Thoracic aorta (tissue), 2 donors: Measurements from ENCODE around the gene OMP. TPM values are rescaled to one million over a fixed set of nuclear protein-coding genes. Genes with fewer than 3 reads are reported as not detected.
"Not testable (repeated sequence)": the region's sequence is repeated elsewhere in the genome, so short reads cannot be mapped to it uniquely, and the experiment has no call there.

ENCODE experiments used
- ATAC-seq: fragments of 150-250 bp; one replicate; pipeline ENCODE4 v1.8.0; 2017; ENCODE audit warnings: low read depth; ENCODE audit not compliant: insufficient number of reproducible peaks, low FRiP score
- DNase-seq: peaks from one replicate; pipeline ENCODE4 v3.0.0-alpha.2; 2020; ENCODE audit warnings: low spot score
- H3K27ac ChIP-seq, 2 donors: fragments of 200-600 bp; sonication (generic); 1 replicate in 1 of 2; 2 replicates in 1 of 2; pipeline ENCODE4 v1.5.1; 2016; ENCODE audit warnings: mild to moderate bottlenecking in 2 of 2, moderate library complexity in 2 of 2
- H3K27me3 ChIP-seq: fragments of 200-600 bp; sonication (generic); replicated peaks from 2 replicates; pipeline ENCODE4 v1.6.0; 2016; ENCODE audit warnings: mild to moderate bottlenecking; ENCODE audit not compliant: insufficient read depth
- H3K36me3 ChIP-seq: fragments of 200-600 bp; sonication (generic); one replicate; pipeline ENCODE4 v1.5.1; 2016
- H3K4me1 ChIP-seq, 2 donors: fragments of 200-600 bp; sonication (generic); 1 replicate in 1 of 2; 2 replicates in 1 of 2; pipeline versions ENCODE4 v1.5.1 to v1.6.0; 2016; ENCODE audit warnings: low read depth in 2 of 2, mild to moderate bottlenecking in 1 of 2; ENCODE audit not compliant: control insufficient read depth in 1 of 2
- H3K4me3 ChIP-seq: fragments of 200-600 bp; sonication (generic); 2 replicates; pipeline ENCODE4 v1.5.1; 2016; ENCODE audit warnings: mild to moderate bottlenecking
- H3K9me3 ChIP-seq: fragments of 200-600 bp; sonication (generic); 2 replicates; pipeline ENCODE4 v1.5.1; 2016
- total RNA-seq, 2 donors: library from RNA; depleted of rRNA; stranded (reverse); fragments of >200 nt; gene quantifications; one replicate each; pipeline versions ENCODE4 v1.1.0 to v1.2.3, GENCODE V29; 2016
- TF ChIP-seq, protein P1 (sequence below): fragments of 200-600 bp; sonication (generic); IDR thresholded peaks from one replicate; pipeline ENCODE4 v1.5.1; 2019; ENCODE audit warnings: antibody characterized with exemption

The OMP gene
- total RNA-seq, 2 donors from 2014 or later: not detected

DNA sequence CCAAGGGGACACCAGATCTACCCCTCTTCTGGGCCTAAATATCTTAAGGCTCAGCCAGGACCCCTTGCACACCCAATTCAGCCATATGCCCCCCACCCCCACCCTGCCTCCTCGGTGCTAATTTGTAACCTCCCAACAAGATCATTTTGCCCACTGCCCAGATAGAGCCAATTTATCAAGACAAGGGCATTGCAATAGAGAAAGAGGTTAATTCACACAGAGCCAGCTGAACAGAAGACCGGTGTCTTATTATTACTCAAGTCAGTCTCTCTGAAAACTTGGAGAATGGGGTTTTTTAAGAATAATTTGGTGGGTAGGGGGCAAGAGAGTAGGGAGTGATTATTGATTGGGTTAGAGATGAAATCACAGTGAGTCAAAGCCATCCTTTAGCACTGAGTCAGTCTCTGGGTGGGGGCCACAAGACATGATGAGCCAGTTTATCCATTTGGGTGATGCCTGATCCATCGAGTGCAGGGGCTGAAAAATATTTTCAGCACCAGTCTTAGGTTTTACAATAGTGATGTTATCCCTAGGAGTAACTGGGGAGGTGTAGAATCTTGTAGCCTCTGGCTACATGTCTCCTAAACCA lies 45.7 kb upstream of the OMP start:
- H3K27ac ChIP-seq: no peak overlapping the region
- no peak overlapping the region for H3K4me3 ChIP-seq
- DNase-seq (no peak), ATAC-seq (no peak)
- no peaks in the 10 kb centered on the region for H3K36me3 ChIP-seq
- peaks cover 15% of the 10 kb centered on the region for H3K9me3 ChIP-seq
- TF ChIP-seq, protein P1, sequence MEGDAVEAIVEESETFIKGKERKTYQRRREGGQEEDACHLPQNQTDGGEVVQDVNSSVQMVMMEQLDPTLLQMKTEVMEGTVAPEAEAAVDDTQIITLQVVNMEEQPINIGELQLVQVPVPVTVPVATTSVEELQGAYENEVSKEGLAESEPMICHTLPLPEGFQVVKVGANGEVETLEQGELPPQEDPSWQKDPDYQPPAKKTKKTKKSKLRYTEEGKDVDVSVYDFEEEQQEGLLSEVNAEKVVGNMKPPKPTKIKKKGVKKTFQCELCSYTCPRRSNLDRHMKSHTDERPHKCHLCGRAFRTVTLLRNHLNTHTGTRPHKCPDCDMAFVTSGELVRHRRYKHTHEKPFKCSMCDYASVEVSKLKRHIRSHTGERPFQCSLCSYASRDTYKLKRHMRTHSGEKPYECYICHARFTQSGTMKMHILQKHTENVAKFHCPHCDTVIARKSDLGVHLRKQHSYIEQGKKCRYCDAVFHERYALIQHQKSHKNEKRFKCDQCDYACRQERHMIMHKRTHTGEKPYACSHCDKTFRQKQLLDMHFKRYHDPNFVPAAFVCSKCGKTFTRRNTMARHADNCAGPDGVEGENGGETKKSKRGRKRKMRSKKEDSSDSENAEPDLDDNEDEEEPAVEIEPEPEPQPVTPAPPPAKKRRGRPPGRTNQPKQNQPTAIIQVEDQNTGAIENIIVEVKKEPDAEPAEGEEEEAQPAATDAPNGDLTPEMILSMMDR: no peak
- H3K4me1 ChIP-seq: no peaks in the 10 kb centered on the region
- no peaks in the 10 kb centered on the region for H3K27me3 ChIP-seq

GRCh38 chr11:77057938-77058474 lies 44.6 kb upstream of the OMP start:
- no peak overlapping the region for H3K4me3 ChIP-seq
- TF ChIP-seq, protein P1: no peak
- H3K27me3 ChIP-seq: no peaks in the 10 kb centered on the region
- DNase-seq (no peak), ATAC-seq (no peak)
- H3K4me1 ChIP-seq: no peaks in the 10 kb centered on the region
- H3K36me3 ChIP-seq: no peaks in the 10 kb centered on the region
- peaks cover 15% of the 10 kb centered on the region for H3K9me3 ChIP-seq
- no peak overlapping the region for H3K27ac ChIP-seq

- Histone ChIP-seq H3K4me3 (no peak overlapping the region), H3K4me1 (no peaks in the 10 kb centered on the region), H3K27ac (no peak overlapping the region), H3K9me3 (peaks cover 15% of the 10 kb centered on the region), H3K36me3 (no peaks in the 10 kb centered on the region), H3K27me3 (no peaks in the 10 kb centered on the region)
- no peak for ATAC-seq
- no peak for DNase-seq
- TF ChIP-seq, protein P1: no peak
Observed at GRCh38 chr11:77058900-77059299, 43.7 kb upstream of the OMP start.

- DNase-seq (no peak), ATAC-seq (no peak)
- H3K9me3 ChIP-seq: peaks cover 15% of the 10 kb centered on the region
- TF ChIP-seq, protein P1: no peak
- no peaks in the 10 kb centered on the region for H3K36me3 ChIP-seq
- H3K27me3 ChIP-seq: no peaks in the 10 kb centered on the region
- no peak overlapping the region for H3K4me3 ChIP-seq
- no peak overlapping the region for H3K27ac ChIP-seq
- H3K4me1 ChIP-seq: no peaks in the 10 kb centered on the region
Observed at GRCh38 chr11:77059806-77060205, 42.8 kb upstream of the OMP start.

- no peak overlapping the region for H3K27ac ChIP-seq
- H3K27me3 ChIP-seq: no peaks in the 10 kb centered on the region
- DNase-seq (no peak), ATAC-seq (no peak)
- H3K4me1 ChIP-seq: no peaks in the 10 kb centered on the region
- H3K4me3 ChIP-seq: no peak overlapping the region
- H3K9me3 ChIP-seq: peaks cover 15% of the 10 kb centered on the region
- TF ChIP-seq, protein P1: no peak
- no peaks in the 10 kb centered on the region for H3K36me3 ChIP-seq
Observed at GRCh38 chr11:77060234-77060633, 42.4 kb upstream of the OMP start.

DNA sequence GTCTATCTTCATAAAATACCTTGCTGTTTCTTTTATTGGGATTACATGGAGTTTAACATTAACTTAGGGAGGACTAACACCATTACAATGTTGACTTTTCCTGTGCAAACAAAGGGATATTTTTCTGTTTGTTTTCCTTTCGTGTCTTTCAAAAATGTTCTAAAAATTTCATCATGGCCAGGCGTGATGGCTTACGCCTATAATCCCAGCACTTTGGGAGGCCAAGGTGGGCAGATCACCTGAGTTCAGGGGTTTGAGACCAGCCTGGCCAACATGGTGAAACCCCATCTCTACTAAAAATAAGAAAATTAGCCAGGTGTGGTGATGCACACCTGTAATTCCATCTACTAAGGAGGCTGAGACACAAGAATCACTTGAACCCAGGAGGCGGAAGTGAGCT lies 41.4 kb upstream of the OMP start:
- not testable (repeated sequence) for DNase-seq, H3K4me1 ChIP-seq, H3K36me3 ChIP-seq, H3K27ac ChIP-seq, ATAC-seq, H3K27me3 ChIP-seq, H3K4me3 ChIP-seq
- H3K9me3 ChIP-seq: peaks cover 13% of the 10 kb centered on the region
